ENCODE measurements around the gene VAMP1.
"Not testable (repeated sequence)": the region's sequence is repeated elsewhere in the genome, so short reads cannot be mapped to it uniquely, and the experiment has no call there.

The VAMP1 gene

DNA sequence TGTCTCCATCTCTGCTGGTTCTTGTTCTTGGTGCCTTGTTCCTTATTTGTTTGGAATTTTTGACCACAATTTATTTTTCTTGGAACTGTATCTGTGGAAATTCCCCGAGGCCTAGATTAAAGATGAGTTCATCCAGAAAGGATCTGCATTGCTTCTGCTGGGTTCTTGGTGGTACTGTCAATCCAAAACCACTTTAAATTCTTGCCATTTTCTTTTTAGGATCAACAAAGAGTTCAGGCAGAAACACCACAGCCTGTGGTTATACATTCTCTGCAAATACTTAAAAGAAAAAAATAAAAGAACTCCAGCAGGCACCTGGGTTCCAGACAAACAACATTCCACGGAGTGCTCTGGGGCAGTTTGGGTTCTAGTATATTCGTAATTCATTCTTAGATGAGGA, 6.0 kb upstream of the VAMP1 start:
- no peaks in the 10 kb centered on the region for H4K20me1 ChIP-seq (ENCODE audit: insufficient read depth, low read length)
- no peaks in the 10 kb centered on the region for H3K79me2 ChIP-seq (ENCODE audit: low read length)
- H3K9ac ChIP-seq (ENCODE audit: low read length): no peak overlapping the region
- H3K4me1 ChIP-seq (ENCODE audit: low read length): no peaks in the 10 kb centered on the region
- no peaks in the 10 kb centered on the region for H3K9me3 ChIP-seq (ENCODE audit: insufficient read depth, low read length)
- H3K4me2 ChIP-seq (ENCODE audit: low read length): no peak overlapping the region
- H3K27ac ChIP-seq (ENCODE audit: low read length): no peak overlapping the region
- H2AFZ ChIP-seq (ENCODE audit: low read depth, low read length): no peak overlapping the region
- 0 out of 2 replicates have a peak, but pooled peaks cover 5% of the 10 kb centered on the region for H3K27me3 ChIP-seq (ENCODE audit: low read depth, low read length)
- H3K4me3 ChIP-seq (ENCODE audit: low read length): no peak overlapping the region
- TF ChIP-seq, protein P1, sequence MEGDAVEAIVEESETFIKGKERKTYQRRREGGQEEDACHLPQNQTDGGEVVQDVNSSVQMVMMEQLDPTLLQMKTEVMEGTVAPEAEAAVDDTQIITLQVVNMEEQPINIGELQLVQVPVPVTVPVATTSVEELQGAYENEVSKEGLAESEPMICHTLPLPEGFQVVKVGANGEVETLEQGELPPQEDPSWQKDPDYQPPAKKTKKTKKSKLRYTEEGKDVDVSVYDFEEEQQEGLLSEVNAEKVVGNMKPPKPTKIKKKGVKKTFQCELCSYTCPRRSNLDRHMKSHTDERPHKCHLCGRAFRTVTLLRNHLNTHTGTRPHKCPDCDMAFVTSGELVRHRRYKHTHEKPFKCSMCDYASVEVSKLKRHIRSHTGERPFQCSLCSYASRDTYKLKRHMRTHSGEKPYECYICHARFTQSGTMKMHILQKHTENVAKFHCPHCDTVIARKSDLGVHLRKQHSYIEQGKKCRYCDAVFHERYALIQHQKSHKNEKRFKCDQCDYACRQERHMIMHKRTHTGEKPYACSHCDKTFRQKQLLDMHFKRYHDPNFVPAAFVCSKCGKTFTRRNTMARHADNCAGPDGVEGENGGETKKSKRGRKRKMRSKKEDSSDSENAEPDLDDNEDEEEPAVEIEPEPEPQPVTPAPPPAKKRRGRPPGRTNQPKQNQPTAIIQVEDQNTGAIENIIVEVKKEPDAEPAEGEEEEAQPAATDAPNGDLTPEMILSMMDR (IDR thresholded peaks at IDR 0.05; ENCODE audit: low read depth, low read length): no peak
- TF ChIP-seq EZH2phosphoT487 (IDR thresholded peaks at IDR 0.05; ENCODE audit: low read depth): no peak
- H3K36me3 ChIP-seq (replicated peaks; ENCODE audit: low read depth, low read length): no peaks in the 10 kb centered on the region

DNA sequence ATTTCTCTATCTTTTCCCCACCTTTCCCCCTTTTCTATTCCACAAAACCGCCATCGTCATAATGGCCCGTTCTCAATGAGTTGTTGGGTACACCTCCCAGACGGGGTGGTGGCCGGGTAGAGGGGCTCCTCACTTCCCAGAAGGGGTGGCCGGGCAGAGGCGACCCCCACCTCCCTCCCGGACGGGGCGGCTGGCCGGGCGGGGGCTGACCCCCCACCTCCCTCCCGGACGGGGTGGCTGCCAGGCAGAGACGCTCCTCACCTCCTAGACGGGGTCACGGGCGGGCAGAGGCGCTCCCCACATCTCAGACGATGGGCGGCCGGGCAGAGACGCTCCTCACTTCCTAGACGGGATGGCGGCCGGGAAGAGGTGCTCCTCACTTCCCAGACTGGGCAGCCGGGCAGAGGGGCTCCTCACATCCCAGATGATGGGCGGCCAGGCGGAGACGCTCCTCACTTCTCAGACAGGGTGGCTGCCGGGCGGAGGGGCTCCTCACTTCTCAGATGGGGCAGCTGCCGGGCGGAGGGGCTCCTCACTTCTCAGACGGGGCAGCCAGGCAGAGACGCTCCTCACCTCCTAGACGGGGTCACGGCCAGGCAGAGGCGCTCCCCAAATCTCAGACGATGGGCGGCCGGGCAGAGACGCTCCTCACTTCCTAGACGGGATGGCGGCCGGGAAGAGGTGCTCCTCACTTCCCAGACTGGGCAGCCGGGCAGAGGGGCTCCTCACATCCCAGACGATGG, 4.9 kb upstream of the VAMP1 start:
- not testable (repeated sequence) for H3K9ac ChIP-seq (ENCODE audit: low read length); H3K27ac ChIP-seq (ENCODE audit: low read length); H3K36me3 ChIP-seq (replicated peaks; ENCODE audit: low read depth, low read length); H3K4me3 ChIP-seq (ENCODE audit: low read length); H3K4me2 ChIP-seq (ENCODE audit: low read length); H4K20me1 ChIP-seq (ENCODE audit: insufficient read depth, low read length); H2AFZ ChIP-seq (ENCODE audit: low read depth, low read length); H3K27me3 ChIP-seq (ENCODE audit: low read depth, low read length); H3K9me3 ChIP-seq (ENCODE audit: insufficient read depth, low read length); H3K4me1 ChIP-seq (ENCODE audit: low read length); H3K79me2 ChIP-seq (ENCODE audit: low read length)

DNA sequence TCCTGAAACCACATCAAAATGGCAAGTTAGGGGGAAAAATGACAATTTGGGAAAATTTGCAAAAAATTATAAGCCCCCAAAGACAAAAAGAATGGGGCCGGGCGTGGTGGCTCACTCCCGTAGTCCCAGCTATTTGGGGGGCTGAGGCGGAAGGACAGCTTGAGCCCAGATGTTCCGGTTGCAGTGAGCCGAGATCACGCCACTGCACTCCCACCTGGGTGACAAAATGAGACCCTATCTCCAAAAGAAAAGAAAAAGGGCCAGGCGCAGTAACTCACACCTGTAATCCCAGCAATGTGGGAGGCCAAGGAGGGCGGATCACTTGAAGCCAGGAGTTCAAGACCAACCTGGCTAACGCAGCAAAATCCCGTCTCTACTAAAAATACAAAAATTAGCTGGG, 2.0 kb upstream of the VAMP1 start:
- peaks cover 12% of the 10 kb centered on the region; the same call in 1 of the 2 replicates for H3K4me1 ChIP-seq (ENCODE audit: low read length)
- no peaks in the 10 kb centered on the region for H4K20me1 ChIP-seq (ENCODE audit: insufficient read depth, low read length)
- TF ChIP-seq, protein P1 (IDR thresholded peaks at IDR 0.05; ENCODE audit: low read depth, low read length): no peak
- TF ChIP-seq EZH2phosphoT487 (IDR thresholded peaks at IDR 0.05; ENCODE audit: low read depth): no peak
- H3K79me2 ChIP-seq (ENCODE audit: low read length): no peaks in the 10 kb centered on the region
- no peak overlapping the region for H3K4me2 ChIP-seq (ENCODE audit: low read length)
- H3K4me3 ChIP-seq (ENCODE audit: low read length): no peak overlapping the region
- no peak overlapping the region for H3K27ac ChIP-seq (ENCODE audit: low read length)
- 0 out of 2 replicates have a peak, but pooled peaks cover 3% of the 10 kb centered on the region for H3K27me3 ChIP-seq (ENCODE audit: low read depth, low read length)
- H2AFZ ChIP-seq (ENCODE audit: low read depth, low read length): no peak overlapping the region
- H3K36me3 ChIP-seq (replicated peaks; ENCODE audit: low read depth, low read length): no peaks in the 10 kb centered on the region
- H3K9ac ChIP-seq (ENCODE audit: low read length): no peak overlapping the region
- no peaks in the 10 kb centered on the region for H3K9me3 ChIP-seq (ENCODE audit: insufficient read depth, low read length)

DNA sequence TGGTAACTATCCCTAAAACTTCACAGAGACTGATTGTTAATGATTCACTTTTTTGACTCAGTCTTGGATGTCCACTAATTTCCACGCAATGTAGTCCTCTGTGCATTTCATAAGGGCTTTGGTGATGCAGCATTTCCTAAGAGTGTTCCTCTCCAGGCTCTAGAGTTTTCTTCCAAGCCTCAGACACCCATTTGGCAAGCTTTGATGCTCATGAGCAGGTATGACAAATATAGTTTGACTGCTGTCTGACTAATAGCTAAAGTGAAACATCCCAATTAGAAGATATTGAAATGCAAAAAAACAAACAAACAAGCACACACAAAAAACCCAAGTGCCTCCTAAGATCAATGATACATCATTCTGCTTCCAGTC, 1.5 kb upstream of the VAMP1 start:
- H3K4me2 ChIP-seq (ENCODE audit: low read length): no peak overlapping the region
- H3K27ac ChIP-seq (ENCODE audit: low read length): no peak overlapping the region
- no peaks in the 10 kb centered on the region for H4K20me1 ChIP-seq (ENCODE audit: insufficient read depth, low read length)
- TF ChIP-seq EZH2phosphoT487 (IDR thresholded peaks at IDR 0.05; ENCODE audit: low read depth): no peak
- TF ChIP-seq, protein P1 (IDR thresholded peaks at IDR 0.05; ENCODE audit: low read depth, low read length): no peak
- H3K4me1 ChIP-seq (ENCODE audit: low read length): peaks cover 12% of the 10 kb centered on the region; the same call in 1 of the 2 replicates
- no peak overlapping the region for H3K4me3 ChIP-seq (ENCODE audit: low read length)
- no peaks in the 10 kb centered on the region for H3K9me3 ChIP-seq (ENCODE audit: insufficient read depth, low read length)
- H2AFZ ChIP-seq (ENCODE audit: low read depth, low read length): no peak overlapping the region
- no peak overlapping the region for H3K9ac ChIP-seq (ENCODE audit: low read length)
- H3K36me3 ChIP-seq (replicated peaks; ENCODE audit: low read depth, low read length): no peaks in the 10 kb centered on the region
- H3K27me3 ChIP-seq (ENCODE audit: low read depth, low read length): 0 out of 2 replicates have a peak, but pooled peaks cover 3% of the 10 kb centered on the region
- no peaks in the 10 kb centered on the region for H3K79me2 ChIP-seq (ENCODE audit: low read length)

Data from OCI-LY3 (cell line).